Upper lobe of left lung (tissue), 4 donors: ENCODE data around the gene GLB1L3.

ENCODE experiments used
- EP300 ChIP-seq, 4 donors: sonication (generic); formaldehyde crosslinking; IDR thresholded peaks; one replicate each; pipeline ENCODE4 v1.5.1; 2017; ENCODE audit warnings: antibody characterized with exemption in 4 of 4, control low read depth in 2 of 4
- POLR2A ChIP-seq, 4 donors: fragments of 450-650 bp; IDR thresholded peaks; one replicate each; pipeline ENCODE4 v1.5.1; 2016 to 2017; ENCODE audit warnings: antibody characterized with exemption in 4 of 4, mild to moderate bottlenecking in 2 of 4
- TF ChIP-seq, protein P1 (sequence below), 6 experiments: fragments of 450-650 bp in 4 of 6; fragments of 200-600 bp in 2 of 6; sonication (generic) in 2 of 6; IDR thresholded peaks; one replicate each; pipeline ENCODE4 v1.5.1; 2016 to 2019; ENCODE audit warnings: antibody characterized with exemption in 6 of 6

DNA sequence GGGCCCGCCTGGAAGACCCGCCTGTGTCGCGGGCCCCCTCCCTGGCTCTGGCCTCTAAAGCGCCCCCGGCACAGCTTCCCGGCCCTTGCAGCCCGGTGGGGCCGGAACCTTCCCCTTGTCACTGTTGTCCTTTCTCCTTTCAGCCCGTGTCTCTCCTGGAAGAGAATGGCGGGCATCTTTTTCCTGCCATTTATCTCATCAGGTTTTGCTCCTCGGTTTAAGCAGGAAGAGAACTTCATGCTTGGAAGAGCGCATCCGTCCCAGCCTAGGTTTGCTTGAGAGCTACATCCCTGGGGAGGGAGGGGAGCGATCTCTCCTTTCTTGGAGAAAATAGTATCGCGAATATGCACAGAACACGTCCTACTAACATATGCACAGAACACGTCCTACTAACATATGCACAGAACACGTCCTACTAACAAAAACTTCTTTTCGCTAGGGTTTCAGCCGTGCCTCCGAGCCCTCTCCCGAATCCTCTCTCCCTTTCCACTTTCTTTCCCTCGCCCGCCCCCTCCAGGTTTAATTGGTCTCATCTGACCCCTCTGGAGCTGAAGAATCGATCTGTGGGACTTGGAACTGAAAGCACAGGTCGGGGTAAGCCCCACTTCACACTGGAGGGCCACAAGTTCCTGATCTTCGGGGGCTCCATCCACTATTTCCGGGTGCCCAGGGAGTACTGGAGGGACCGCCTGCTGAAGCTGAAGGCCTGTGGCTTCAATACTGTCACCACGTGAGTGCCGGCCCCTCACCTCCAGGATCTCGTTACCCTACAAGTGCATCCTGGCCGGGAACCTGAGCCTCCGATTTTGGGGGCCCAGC, 1.2 kb downstream of the GLB1L3 start:
- no peak for TF ChIP-seq POLR2A (IDR thresholded peaks at IDR 0.05)
- TF ChIP-seq, protein P1, sequence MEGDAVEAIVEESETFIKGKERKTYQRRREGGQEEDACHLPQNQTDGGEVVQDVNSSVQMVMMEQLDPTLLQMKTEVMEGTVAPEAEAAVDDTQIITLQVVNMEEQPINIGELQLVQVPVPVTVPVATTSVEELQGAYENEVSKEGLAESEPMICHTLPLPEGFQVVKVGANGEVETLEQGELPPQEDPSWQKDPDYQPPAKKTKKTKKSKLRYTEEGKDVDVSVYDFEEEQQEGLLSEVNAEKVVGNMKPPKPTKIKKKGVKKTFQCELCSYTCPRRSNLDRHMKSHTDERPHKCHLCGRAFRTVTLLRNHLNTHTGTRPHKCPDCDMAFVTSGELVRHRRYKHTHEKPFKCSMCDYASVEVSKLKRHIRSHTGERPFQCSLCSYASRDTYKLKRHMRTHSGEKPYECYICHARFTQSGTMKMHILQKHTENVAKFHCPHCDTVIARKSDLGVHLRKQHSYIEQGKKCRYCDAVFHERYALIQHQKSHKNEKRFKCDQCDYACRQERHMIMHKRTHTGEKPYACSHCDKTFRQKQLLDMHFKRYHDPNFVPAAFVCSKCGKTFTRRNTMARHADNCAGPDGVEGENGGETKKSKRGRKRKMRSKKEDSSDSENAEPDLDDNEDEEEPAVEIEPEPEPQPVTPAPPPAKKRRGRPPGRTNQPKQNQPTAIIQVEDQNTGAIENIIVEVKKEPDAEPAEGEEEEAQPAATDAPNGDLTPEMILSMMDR (IDR thresholded peaks at IDR 0.05) = no peak
- TF ChIP-seq EP300 (IDR thresholded peaks at IDR 0.05) = no peak
